ENCODE data around the gene ATAD5. TPM values are rescaled to one million over a fixed set of nuclear protein-coding genes. Genes with fewer than 3 reads are reported as not detected.
"Not testable (repeated sequence)": the region's sequence is repeated elsewhere in the genome, so short reads cannot be mapped to it uniquely, and the experiment has no call there.

The ATAD5 gene
- total RNA-seq, 1 experiment from 2014 or later = 4.2 TPM

DNA sequence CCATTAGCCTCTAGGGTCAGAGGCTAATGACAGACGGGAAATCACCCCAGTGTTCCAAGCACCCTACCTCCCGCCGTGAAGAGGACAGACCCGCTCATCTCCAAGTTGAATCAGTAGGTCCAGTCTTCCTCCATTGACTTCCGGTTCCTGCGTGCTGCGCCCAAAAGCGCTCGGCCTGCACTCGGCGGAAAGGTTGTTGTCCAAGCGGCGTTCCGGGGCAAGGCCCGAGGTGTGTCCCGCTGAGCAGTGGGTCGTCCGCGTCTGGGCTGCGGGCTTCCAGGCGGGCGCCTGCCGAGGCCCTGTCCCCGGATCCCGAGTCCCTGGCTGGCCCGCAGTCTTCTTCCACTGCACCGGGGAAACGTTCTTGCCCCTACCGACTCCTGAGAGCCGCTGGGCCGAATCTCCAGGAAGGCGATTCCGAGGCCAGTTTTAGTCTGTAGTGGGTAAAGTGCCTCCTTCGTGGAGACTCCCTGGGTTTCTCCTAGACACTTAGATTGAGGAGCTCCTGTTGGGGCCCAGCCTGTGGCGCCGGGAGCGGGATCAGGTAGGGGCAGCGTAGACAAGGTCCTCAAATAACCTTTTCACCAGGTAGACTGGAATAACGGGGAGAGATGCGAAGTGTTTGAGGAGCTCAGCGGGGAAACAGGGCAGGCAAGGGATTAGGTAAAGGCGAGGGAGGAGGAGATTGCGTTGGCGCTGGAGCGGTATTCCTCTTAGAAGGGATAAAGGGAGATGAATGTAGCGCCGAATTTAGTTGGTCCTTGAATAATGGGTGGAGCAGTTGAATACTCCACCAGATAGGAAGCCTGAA lies 74.5 kb downstream of the ATAD5 start, which contains the start of gene TEFM:
TSS of gene TEFM (minus strand) at position 138 of the 811 bp plus-strand sequence. CDS start at position 98, 40 bp downstream.
- peak within 1 kb of the TSS; percentile 97 for H3K4me3 ChIP-seq (ENCODE audit: low read length)
- H3K79me2 ChIP-seq (ENCODE audit: low read length) = peaks cover 18% of the 10 kb centered on the region
- DNase-seq = peak; percentile 79
- H3K4me2 ChIP-seq (ENCODE audit: low read length) = peak within 1 kb of the TSS; percentile 89
- H3K9ac ChIP-seq (ENCODE audit: low read length) = peak within 1 kb of the TSS; percentile 84
- peak within 1 kb of the TSS; percentile 43 for H3K27ac ChIP-seq (ENCODE audit: low read length)
- BruUV-seq (replicated peaks) = TSS peak; percentile 85
- H3K9me3 ChIP-seq (ENCODE audit: low read length) = no peaks in the 10 kb centered on the region
- no peaks in the 10 kb centered on the region for H4K20me1 ChIP-seq (ENCODE audit: low read length)
- POLR2A ChIA-PET (ENCODE audit: unreplicated experiment) = interaction anchor here (0.6 to 0.7 kb wide), 2 partner anchors 594 to 599 kb away, joined by 3 to 4 read pairs; no protein-coding TSS in a partner anchor
- no peaks in the 10 kb centered on the region for H3F3A ChIP-seq (ENCODE audit: low read length, unreplicated experiment)
- TF ChIP-seq EZH2phosphoT487 (IDR thresholded peaks at IDR 0.05; ENCODE audit: borderline replicate concordance, low read length) (no peak), EZH2 (IDR thresholded peaks at IDR 0.05; ENCODE audit: low read length, unreplicated experiment) (no peak)
- TF ChIP-seq, protein P1, sequence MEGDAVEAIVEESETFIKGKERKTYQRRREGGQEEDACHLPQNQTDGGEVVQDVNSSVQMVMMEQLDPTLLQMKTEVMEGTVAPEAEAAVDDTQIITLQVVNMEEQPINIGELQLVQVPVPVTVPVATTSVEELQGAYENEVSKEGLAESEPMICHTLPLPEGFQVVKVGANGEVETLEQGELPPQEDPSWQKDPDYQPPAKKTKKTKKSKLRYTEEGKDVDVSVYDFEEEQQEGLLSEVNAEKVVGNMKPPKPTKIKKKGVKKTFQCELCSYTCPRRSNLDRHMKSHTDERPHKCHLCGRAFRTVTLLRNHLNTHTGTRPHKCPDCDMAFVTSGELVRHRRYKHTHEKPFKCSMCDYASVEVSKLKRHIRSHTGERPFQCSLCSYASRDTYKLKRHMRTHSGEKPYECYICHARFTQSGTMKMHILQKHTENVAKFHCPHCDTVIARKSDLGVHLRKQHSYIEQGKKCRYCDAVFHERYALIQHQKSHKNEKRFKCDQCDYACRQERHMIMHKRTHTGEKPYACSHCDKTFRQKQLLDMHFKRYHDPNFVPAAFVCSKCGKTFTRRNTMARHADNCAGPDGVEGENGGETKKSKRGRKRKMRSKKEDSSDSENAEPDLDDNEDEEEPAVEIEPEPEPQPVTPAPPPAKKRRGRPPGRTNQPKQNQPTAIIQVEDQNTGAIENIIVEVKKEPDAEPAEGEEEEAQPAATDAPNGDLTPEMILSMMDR (conservative IDR thresholded peaks at IDR 0.05; ENCODE audit: low read depth, low read length) = no peak
- no peaks in the 10 kb centered on the region for H3K4me1 ChIP-seq (ENCODE audit: insufficient read depth, low read length)
- peak within 1 kb of the TSS; percentile 96 for H2AFZ ChIP-seq (ENCODE audit: low read length)
- H3K9me2 ChIP-seq (replicated peaks; ENCODE audit: low read length) = no peaks in the 10 kb centered on the region
- peak; percentile 91 for ATAC-seq
- intact Hi-C loops (cut with micrococcal nuclease) = loop anchor here (5.0 kb wide), 1 partner anchor 66 kb away; the partner anchor contains the start of gene RNF135
- no peaks in the 10 kb centered on the region for H3K27me3 ChIP-seq (ENCODE audit: low read length)
- H3K36me3 ChIP-seq (ENCODE audit: low read depth, low read length) = no peaks in the 10 kb centered on the region; the same call in 1 of the 2 replicates
- CTCF ChIA-PET = no interaction called here

DNA sequence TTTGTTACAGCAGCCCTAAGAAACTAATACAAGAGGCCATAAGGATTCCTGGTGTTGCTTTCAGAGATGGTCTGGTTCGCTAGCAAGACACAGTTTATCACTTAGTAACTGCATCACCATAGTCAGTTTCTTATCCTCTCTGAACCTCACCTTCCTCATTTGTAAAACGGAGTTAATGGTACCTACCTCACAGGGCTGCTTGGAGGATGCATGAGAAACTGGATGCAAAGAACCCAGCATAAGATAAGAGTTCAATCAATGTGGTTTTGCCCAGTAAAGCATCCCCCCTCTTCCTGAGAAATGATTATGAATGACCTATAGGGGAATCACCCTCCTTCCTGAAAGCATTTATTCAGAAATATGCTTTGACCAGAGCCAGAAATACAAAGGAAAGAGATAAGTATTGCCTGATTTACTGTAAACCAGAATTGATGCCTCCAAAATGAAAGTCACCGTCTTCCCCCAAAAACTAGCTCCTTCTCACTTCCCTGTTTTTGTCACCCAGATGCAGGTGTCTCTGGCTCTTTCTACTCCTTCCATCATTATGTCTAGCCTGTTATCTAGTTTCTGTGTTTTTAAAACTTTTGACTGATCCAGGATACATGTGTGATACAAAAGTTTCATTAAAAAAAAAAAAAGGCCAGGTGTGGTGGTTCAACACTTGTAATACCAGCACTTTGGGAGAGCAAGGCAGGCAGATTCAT lies 77.1 kb downstream of the ATAD5 start:
- no peak overlapping the region for H2AFZ ChIP-seq (ENCODE audit: low read length)
- H3K27me3 ChIP-seq (ENCODE audit: low read length) = no peaks in the 10 kb centered on the region
- H3K79me2 ChIP-seq (ENCODE audit: low read length) = peaks cover 14% of the 10 kb centered on the region
- ATAC-seq (no peak), DNase-seq (no peak)
- no peaks in the 10 kb centered on the region for H4K20me1 ChIP-seq (ENCODE audit: low read length)
- H3K9me2 ChIP-seq (replicated peaks; ENCODE audit: low read length) = no peaks in the 10 kb centered on the region
- ChIA-PET POLR2A (ENCODE audit: unreplicated experiment) (no interaction called here), CTCF (no interaction called here)
- intact Hi-C loops (cut with micrococcal nuclease) = loop anchor here (5.0 kb wide), 1 partner anchor 63 kb away; the partner anchor contains the start of gene RNF135
- H3K9me3 ChIP-seq (ENCODE audit: low read length) = no peaks in the 10 kb centered on the region
- no peaks in the 10 kb centered on the region for H3K36me3 ChIP-seq (ENCODE audit: low read depth, low read length)
- no peaks in the 10 kb centered on the region for H3F3A ChIP-seq (ENCODE audit: low read length, unreplicated experiment)
- H3K4me1 ChIP-seq (ENCODE audit: insufficient read depth, low read length) = no peaks in the 10 kb centered on the region
- H3K4me2 ChIP-seq (ENCODE audit: low read length) = no peak overlapping the region
- H3K27ac ChIP-seq (ENCODE audit: low read length) = no peak overlapping the region
- TF ChIP-seq EZH2phosphoT487 (IDR thresholded peaks at IDR 0.05; ENCODE audit: borderline replicate concordance, low read length) = no peak
- no peak for TF ChIP-seq EZH2 (IDR thresholded peaks at IDR 0.05; ENCODE audit: low read length, unreplicated experiment)
- TF ChIP-seq, protein P1 (conservative IDR thresholded peaks at IDR 0.05; ENCODE audit: low read depth, low read length) = no peak
- BruUV-seq (replicated peaks) = no TSS peak
- no peak overlapping the region for H3K9ac ChIP-seq (ENCODE audit: low read length)
- no peak overlapping the region for H3K4me3 ChIP-seq (ENCODE audit: low read length)

DNA sequence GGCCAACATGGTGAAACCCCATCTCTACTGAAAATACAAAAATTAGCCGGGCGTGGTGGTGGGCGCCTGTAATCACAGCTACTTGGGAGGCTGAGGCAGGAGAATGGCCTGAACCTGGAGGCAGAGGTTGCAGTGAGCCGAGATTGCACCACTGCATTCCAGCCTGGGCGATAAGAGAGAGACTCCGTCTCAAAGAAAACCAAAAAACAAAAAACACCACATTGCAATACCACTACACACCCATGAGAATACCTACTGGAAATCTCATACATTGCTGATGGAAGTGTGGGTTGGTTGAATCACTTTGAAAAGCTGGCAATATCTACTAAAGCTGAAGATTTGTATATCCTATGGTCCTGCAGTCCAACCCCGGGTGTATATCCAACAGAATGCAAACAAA lies 78.4 kb downstream of the ATAD5 start:
- POLR2A ChIA-PET (ENCODE audit: unreplicated experiment) = not testable (repeated sequence)

More for the DNA sequence above, 78.4 kb downstream of the ATAD5 start:
- H3K9me3 ChIP-seq (ENCODE audit: low read length); ATAC-seq; H3K4me3 ChIP-seq (ENCODE audit: low read length); H3K27me3 ChIP-seq (ENCODE audit: low read length); H3K4me2 ChIP-seq (ENCODE audit: low read length); H3K9me2 ChIP-seq (replicated peaks; ENCODE audit: low read length); CTCF ChIA-PET; DNase-seq; H3K9ac ChIP-seq (ENCODE audit: low read length); H3K27ac ChIP-seq (ENCODE audit: low read length); H3K36me3 ChIP-seq (ENCODE audit: low read depth, low read length); H3F3A ChIP-seq (ENCODE audit: low read length, unreplicated experiment); H3K4me1 ChIP-seq (ENCODE audit: insufficient read depth, low read length); intact Hi-C loops (cut with micrococcal nuclease); BruUV-seq (replicated peaks); H2AFZ ChIP-seq (ENCODE audit: low read length); H4K20me1 ChIP-seq (ENCODE audit: low read length); H3K79me2 ChIP-seq (ENCODE audit: low read length): not testable (repeated sequence)
